HepG2 (cell line): ENCODE results near the gene GNAS.

ENCODE experiments used
- POLR2A ChIP-seq, 2 experiments: IDR thresholded peaks; 2 replicates each; pipeline ENCODE4 v1.6.1; 2011; ENCODE audit warnings: low read depth in 2 of 2, low read length in 2 of 2, mild to moderate bottlenecking in 1 of 2, moderate library complexity in 1 of 2; ENCODE audit not compliant: insufficient read depth in 1 of 2
- STAT5B ChIP-seq: sonication (generic); formaldehyde crosslinking; IDR thresholded peaks from 2 replicates; pipeline ENCODE4 v1.4.0; 2020; ENCODE audit warnings: missing genetic modification reagents
- ZNF280D ChIP-seq: sonication (generic); formaldehyde crosslinking; IDR thresholded peaks from 2 replicates; pipeline ENCODE4 v1.5.1; 2020; ENCODE audit warnings: mild to moderate bottlenecking, missing genetic modification reagents
- ZNF615 ChIP-seq: sonication (generic); formaldehyde crosslinking; IDR thresholded peaks from 2 replicates; pipeline ENCODE4 v1.5.0; 2020; ENCODE audit warnings: mild to moderate bottlenecking, missing genetic modification reagents, borderline replicate concordance
- ZSCAN29 ChIP-seq: sonication (generic); formaldehyde crosslinking; conservative IDR thresholded peaks from 2 replicates; pipeline ENCODE4 v1.4.0; 2020; ENCODE audit warnings: mild to moderate bottlenecking, missing genetic modification reagents

GRCh38 chr20:58868795-58869194 is 16.3 kb downstream of the GNAS start:
- TF ChIP-seq POLR2A (IDR thresholded peaks at IDR 0.05; ENCODE audit: insufficient read depth in 1 of 2, low read depth in 2 of 2, low read length in 2 of 2) (no peak), STAT5B (no peak), ZNF615 (CRISPR knock-in tag) (no peak), ZNF280D (CRISPR knock-in tag) (no peak), ZSCAN29 (CRISPR knock-in tag) (no peak)
